Activated CD8-positive, alpha-beta memory T cell treated with anti-CD3 and anti-CD28 coated beads, Interleukin-2, amount 50 U/mL, for 24 hours (primary cell): ENCODE measurements around the gene AFMID.
"Not testable (repeated sequence)": the region's sequence is repeated elsewhere in the genome, so short reads cannot be mapped to it uniquely, and the experiment has no call there.

Experiments used
- DNase-seq: peaks from one replicate; pipeline ENCODE4 v3.0.0-alpha.2; 2020; ENCODE audit errors: extremely low read depth

Gene AFMID

GRCh38 chr17:78238823-78239488 is 51.8 kb downstream of the AFMID start:
- no peak for DNase-seq

DNA sequence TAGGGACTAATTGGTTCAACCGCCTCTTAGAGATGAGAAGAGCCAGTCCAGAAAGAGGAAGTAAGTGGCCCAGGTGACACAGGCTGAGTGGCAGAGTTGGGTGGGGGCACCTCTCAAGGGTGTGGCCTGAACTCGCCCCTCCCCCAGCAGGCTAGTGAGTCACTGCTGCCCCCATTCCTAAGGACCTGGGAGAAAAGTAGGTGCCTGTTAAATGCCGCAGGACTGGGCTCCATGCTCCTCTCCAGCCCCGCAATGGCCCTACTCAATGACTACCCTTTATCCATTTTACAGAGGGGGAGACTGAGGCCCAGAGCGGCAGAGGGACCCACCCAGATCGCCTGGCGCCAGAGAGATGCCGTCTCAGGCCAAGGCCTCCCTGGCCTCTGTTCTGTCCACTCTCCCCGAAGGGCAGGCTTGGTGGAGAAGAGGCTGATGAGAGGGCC is 52.3 kb downstream of the AFMID start:
- DNase-seq, result no peak

DNA sequence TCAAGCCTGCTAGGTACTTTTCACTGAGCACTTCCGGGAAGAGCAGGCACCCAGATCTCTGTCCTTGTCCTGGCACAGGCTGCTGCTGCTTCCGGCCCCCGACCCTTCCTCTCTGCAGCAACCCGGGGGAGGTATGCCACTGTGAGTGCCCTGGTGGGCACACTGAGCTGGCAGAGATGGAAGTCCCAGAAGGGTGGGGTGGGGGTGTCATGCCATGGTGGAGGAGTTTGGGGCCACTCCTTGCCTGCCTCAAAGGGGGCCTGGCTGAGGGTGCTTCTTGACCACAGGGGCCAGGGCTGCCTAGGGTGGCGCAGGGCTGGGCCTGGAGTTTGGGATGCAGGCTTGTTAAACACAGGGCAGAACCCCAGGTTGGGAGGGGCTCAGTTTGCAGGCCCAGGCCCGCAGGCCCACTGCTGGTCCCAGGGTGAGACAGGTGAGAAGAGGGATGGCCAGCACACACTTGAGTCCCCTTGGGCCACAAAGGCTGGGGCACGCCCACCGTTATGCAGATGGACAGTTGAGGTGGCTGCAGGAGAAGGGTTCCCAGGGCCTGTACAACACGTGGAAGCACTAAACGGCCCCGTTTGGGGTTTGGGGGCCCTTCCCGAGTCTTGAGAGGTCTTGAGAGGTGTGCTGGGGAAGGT is 53.0 kb downstream of the AFMID start:
- DNase-seq, result no peak

DNA sequence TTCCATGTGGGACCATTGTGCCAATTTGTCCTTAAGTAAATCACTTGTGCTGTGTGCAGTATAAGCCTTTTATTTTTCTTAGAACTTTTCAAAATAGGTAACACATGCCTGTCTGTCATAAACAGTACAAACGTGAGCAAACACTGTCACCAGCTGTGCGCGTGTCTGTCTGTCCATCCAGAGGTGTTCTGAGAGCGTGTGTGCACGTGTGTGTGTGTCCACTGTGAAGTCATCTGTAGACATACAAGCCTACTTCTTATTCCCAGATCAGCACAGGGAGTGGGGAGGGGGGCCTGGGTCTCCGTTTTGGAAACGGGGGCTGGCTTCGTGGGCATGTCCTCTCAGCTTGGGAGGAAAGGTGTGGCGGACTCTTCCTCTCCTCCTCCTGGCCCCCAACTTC is 53.7 kb downstream of the AFMID start:
- DNase-seq, result no peak

GRCh38 chr17:78241277-78242023 is 54.3 kb downstream of the AFMID start:
- no peak for DNase-seq

GRCh38 chr17:78242024-78242742 is 55.0 kb downstream of the AFMID start:
- no peak for DNase-seq

DNA sequence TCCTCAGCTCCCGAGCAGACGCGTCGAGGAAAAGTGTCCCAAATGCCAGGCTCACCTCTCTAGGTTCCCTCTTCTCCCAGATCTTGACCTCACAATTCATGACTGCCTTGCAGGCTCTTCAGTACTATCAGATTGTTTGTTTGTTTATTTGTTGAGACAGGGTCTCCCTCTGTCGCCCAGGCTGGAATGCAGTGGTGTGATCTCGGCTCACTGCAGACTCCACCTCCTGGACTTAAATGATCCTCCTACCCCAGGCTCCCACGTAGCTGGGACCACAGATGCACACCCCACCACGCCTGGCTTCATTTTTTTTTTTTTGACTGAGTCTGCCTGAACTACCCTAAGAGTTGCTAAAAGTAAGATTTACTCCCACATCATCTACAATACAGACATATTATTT is 60.1 kb downstream of the AFMID start:
- no peak for DNase-seq

- DNase-seq, result no peak
Measured at GRCh38 chr17:78248051-78248914, 61.1 kb downstream of the AFMID start.

DNA sequence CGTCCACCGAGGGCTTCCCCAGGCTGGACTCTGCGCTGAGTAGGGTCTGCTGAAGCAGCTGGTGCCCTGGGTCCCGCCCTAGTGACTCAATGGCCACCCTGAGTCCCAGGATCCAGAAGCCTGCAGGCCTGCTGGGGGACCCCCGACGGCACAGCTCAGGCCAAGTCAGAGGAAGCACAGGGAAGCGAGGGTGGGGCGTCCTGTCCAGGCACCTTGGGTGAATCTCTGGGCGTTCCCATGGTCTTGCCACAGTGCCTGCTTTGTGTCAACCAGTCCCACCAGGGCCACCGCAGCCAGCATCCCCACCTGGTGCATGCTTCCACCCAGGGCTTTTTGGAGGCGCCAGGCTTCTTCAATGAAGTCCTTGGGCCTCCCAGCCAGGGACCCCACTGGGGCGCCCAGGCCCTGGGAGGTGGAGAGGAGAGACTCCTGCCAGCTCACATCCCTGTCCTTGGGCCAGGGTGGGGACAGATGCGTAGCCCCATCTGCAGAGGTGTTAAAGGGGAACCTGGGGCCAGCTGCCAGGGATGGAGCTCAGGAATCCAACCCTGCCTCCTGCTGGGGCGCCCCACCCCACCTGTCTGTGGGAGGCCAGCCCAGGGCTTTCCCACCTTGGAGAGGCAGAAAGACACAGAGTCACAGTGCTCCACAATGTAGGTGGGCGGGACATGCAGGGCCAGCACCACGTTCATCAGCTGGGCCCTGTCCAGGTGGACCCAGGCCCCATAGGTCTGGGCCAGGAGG is 62.1 kb downstream of the AFMID start:
- DNase-seq, result no peak

- no peak for DNase-seq
Measured at GRCh38 chr17:78249818-78250806, 63.0 kb downstream of the AFMID start.

DNA sequence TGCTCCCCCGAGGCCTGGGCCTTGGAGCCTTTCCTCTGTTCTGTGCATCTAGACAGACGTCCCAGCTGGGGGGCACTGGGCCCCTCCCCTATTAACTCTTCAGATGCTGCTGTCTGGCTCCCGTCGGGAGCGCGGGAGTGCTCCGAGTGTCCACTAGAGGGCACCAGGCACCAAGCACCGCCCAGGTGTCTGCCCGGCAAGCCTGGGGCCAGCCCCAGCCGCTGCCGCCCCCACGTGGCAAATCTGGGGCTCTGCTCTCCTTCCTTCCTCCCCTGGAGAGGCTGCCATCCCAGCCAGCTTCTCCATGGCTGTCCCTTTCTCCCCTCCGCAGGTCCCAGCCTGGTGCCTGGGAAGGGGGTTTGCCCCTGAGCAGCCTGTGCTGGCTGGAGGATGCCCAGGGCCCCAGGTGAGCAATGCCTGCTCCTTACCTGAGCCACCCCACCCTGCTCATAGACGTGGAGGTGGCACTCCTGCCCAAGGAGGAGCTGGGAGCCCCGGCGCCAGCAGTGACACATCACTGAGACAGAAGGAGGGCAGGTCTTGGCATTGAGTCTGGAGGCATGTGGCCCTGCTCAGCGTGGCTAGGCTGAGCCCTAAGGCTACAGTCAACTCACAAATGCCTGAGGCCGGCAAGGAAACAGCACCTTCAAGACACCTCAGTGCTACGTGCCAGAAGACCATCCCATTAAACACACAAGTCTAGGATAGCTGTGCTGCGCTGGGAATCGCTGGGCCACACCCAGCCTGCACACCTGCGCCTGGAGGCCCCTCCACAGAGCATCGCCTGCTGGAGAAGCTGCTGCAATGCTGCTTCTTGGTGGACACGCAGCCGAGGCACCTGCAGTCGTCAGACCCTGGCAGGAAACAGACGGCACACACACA is 64.0 kb downstream of the AFMID start:
- DNase-seq, result peak; percentile 60

GRCh38 chr17:78251773-78252103 is 64.6 kb downstream of the AFMID start:
- no peak for DNase-seq

- DNase-seq, result no peak
Measured at GRCh38 chr17:78252111-78252634, 65.0 kb downstream of the AFMID start.

DNA sequence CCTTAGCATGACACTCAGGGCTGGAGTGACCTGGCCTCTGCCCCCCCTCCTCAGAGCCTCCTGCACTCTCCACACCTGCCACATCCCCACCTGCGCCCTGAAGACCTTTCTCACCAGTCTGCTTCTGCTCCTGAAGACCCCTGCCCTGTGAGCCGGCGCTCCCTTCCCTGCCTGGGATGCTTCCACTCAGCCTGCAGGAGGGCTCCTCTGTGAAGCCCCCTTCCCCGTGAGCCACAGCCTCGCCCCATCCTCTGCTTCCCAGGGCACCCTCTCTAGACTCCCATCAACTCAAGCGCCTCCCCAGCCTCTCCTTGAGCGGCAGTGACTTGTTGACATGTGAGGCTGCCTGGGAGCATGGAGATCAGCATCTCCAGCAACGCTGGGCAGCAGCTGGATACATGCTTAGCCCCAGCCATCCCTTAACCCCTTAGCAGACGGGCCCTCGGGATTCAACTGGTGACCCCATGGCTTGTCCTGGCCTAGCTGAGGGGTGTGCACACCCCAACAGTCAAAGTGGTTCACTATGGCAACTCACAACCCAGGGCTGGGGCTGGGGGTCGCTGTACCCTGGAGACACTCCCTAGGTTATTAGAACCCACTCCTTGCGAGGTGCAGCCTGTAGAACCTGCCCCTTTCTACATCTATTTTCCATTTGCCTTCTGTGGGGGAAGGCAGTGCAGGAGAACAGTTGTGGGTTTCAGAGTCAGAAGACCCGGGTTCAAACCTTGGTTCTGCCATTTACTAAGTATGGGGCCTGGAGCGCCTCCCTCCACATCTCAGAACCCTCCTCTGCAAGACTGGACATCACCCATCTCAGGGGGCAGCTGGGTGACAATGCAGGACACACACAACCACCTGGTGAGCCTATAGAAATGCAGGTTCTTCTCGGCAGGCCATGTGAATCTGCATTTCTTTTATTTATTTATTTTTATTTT is 65.8 kb downstream of the AFMID start:
- DNase-seq, result no peak

DNA sequence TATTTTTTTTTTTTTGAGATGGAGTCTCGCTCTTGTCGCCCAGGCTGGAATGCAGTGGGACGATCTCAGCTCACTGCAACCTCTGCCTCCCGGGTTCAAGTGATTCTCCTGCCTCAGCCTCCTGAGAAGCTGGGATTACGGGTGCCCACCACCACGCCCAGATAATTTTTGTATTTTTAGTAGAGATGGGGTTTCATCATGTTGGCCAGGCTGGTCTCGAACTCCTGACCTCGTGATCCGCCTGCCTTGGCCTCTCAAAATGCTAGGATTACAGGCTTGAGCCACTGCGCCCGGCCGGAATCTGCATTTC is 66.4 kb downstream of the AFMID start:
- DNase-seq, result not testable (repeated sequence)

GRCh38 chr17:78253946-78254672 is 66.9 kb downstream of the AFMID start:
- DNase-seq, result peak; percentile 45
